ENCODE data around the gene KRCC1. TPM values are rescaled to one million over a fixed set of nuclear protein-coding genes. Genes with fewer than 3 reads are reported as not detected.

KRCC1 gene
- polyA plus RNA-seq, 1 donor from 2014 or later, result 26.6 TPM

- no peak overlapping the region for H3K4me2 ChIP-seq (ENCODE audit: low read length)
- H3K9me3 ChIP-seq (ENCODE audit: low read length), result no peaks in the 10 kb centered on the region
- no peaks in the 10 kb centered on the region for H3K27me3 ChIP-seq (ENCODE audit: insufficient read depth, low read depth, low read length)
- H4K20me1 ChIP-seq (ENCODE audit: insufficient read depth), result no peaks in the 10 kb centered on the region
- H3F3A ChIP-seq (ENCODE audit: insufficient read depth, low read length, poor library complexity, severe bottlenecking), result no peaks in the 10 kb centered on the region
- TF ChIP-seq CTCF (IDR thresholded peaks at IDR 0.05; ENCODE audit: poor library complexity, severe bottlenecking), result no peak
- H3K36me3 ChIP-seq (ENCODE audit: insufficient read depth, low read length), result no peaks in the 10 kb centered on the region
- no peak overlapping the region for H3K4me3 ChIP-seq (ENCODE audit: low read length)
- no peak overlapping the region for H3K27ac ChIP-seq (ENCODE audit: low read length)
- H3K9me2 ChIP-seq (ENCODE audit: insufficient read depth, low read length), result no peaks in the 10 kb centered on the region
- H2AFZ ChIP-seq (ENCODE audit: low read depth, low read length), result no peak overlapping the region
- H3K9ac ChIP-seq (ENCODE audit: low read length), result no peak overlapping the region
- no peaks in the 10 kb centered on the region for H3K79me2 ChIP-seq (replicated peaks; ENCODE audit: insufficient read depth, low read length)
Observed at GRCh38 chr2:88006912-88007439, 48.6 kb downstream of the KRCC1 start.

GRCh38 chr2:88005776-88006175, 49.8 kb downstream of the KRCC1 start:
- Histone ChIP-seq H2AFZ (ENCODE audit: low read depth, low read length) (no peak overlapping the region), H3K27ac (ENCODE audit: low read length) (no peak overlapping the region), H3F3A (ENCODE audit: insufficient read depth, low read length, poor library complexity, severe bottlenecking) (no peaks in the 10 kb centered on the region), H3K36me3 (ENCODE audit: insufficient read depth, low read length) (no peaks in the 10 kb centered on the region), H3K79me2 (replicated peaks; ENCODE audit: insufficient read depth, low read length) (no peaks in the 10 kb centered on the region), H3K4me2 (ENCODE audit: low read length) (no peak overlapping the region), H3K27me3 (ENCODE audit: insufficient read depth, low read depth, low read length) (no peaks in the 10 kb centered on the region), H3K9me2 (ENCODE audit: insufficient read depth, low read length) (no peaks in the 10 kb centered on the region), H3K4me3 (ENCODE audit: low read length) (no peak overlapping the region), H4K20me1 (ENCODE audit: insufficient read depth) (no peaks in the 10 kb centered on the region), H3K9ac (ENCODE audit: low read length) (no peak overlapping the region), H3K9me3 (ENCODE audit: low read length) (no peaks in the 10 kb centered on the region)
- TF ChIP-seq REST (IDR thresholded peaks at IDR 0.05; ENCODE audit: borderline replicate concordance) (no peak), MXI1 (conservative IDR thresholded peaks at IDR 0.05; ENCODE audit: poor library complexity, severe bottlenecking) (no peak), RAD21 (conservative IDR thresholded peaks at IDR 0.05) (no peak), EZH2 (IDR thresholded peaks at IDR 0.05; ENCODE audit: borderline replicate concordance, insufficient read depth, low read length, poor library complexity, severe bottlenecking) (no peak), TAF1 (IDR thresholded peaks at IDR 0.05; ENCODE audit: low read depth) (no peak), EP300 (conservative IDR thresholded peaks at IDR 0.05; ENCODE audit: poor library complexity, severe bottlenecking) (no peak), POLR2AphosphoS5 (IDR thresholded peaks at IDR 0.05) (no peak), SMC3 (conservative IDR thresholded peaks at IDR 0.05; ENCODE audit: poor library complexity) (no peak), CTCF (IDR thresholded peaks at IDR 0.05; ENCODE audit: poor library complexity, severe bottlenecking) (no peak)
